Hepatocyte (in vitro differentiated cells): ENCODE results near the gene ANKRD13D. TPM values are rescaled to one million over a fixed set of nuclear protein-coding genes. Genes with fewer than 3 reads are reported as not detected.

Experiments used
- DNase-seq: peaks from one replicate; pipeline ENCODE4 v3.0.0-alpha.2; 2016; ENCODE audit warnings: low spot score
- H2AFZ ChIP-seq: fragments of 200-600 bp; sonication (generic); 2 replicates; pipeline ENCODE4 v1.6.0; 2016; ENCODE audit warnings: antibody characterized with exemption, mild to moderate bottlenecking
- H3K27ac ChIP-seq: fragments of 200-600 bp; sonication (generic); 2 replicates; pipeline ENCODE4 v1.5.1; 2016; ENCODE audit warnings: mild to moderate bottlenecking
- H3K27me3 ChIP-seq: fragments of 200-600 bp; sonication (generic); 2 replicates; pipeline ENCODE4 v1.6.1; 2016
- H3K36me3 ChIP-seq: fragments of 200-600 bp; sonication (generic); replicated peaks from 2 replicates; pipeline ENCODE4 v1.5.1; 2016; ENCODE audit warnings: low read depth; ENCODE audit not compliant: insufficient read depth
- H3K4me1 ChIP-seq: fragments of 200-600 bp; sonication (generic); 2 replicates; pipeline ENCODE4 v1.5.1; 2016; ENCODE audit warnings: mild to moderate bottlenecking, moderate library complexity; ENCODE audit not compliant: insufficient read depth
- H3K4me2 ChIP-seq: fragments of 200-600 bp; sonication (generic); 2 replicates; pipeline ENCODE4 v1.6.0; 2016
- H3K4me3 ChIP-seq: fragments of 200-600 bp; sonication (generic); 2 replicates; pipeline ENCODE4 v1.5.1; 2016; ENCODE audit warnings: mild to moderate bottlenecking
- H3K79me2 ChIP-seq: fragments of 200-600 bp; sonication (generic); 2 replicates; pipeline ENCODE4 v1.6.0; 2017; ENCODE audit warnings: mild to moderate bottlenecking
- H3K9me2 ChIP-seq: fragments of 200-600 bp; sonication (generic); replicated peaks from 2 replicates; pipeline ENCODE4 v1.6.0; 2017; ENCODE audit warnings: mild to moderate bottlenecking; ENCODE audit not compliant: insufficient read depth
- H3K9me3 ChIP-seq: fragments of 200-600 bp; sonication (generic); 2 replicates; pipeline ENCODE4 v1.5.1; 2016; ENCODE audit warnings: low read depth, mild to moderate bottlenecking
- H4K20me1 ChIP-seq: fragments of 200-600 bp; sonication (generic); 2 replicates; pipeline ENCODE4 v1.6.0; 2016; ENCODE audit warnings: mild to moderate bottlenecking; ENCODE audit not compliant: insufficient read depth, poor library complexity, severe bottlenecking
- CTCF ChIP-seq: fragments of 200-600 bp; sonication (generic); IDR thresholded peaks from 2 replicates; pipeline ENCODE4 v1.5.1; 2016; ENCODE audit warnings: antibody characterized with exemption, mild to moderate bottlenecking; ENCODE audit not compliant: poor library complexity
- EZH2 ChIP-seq: fragments of 200-600 bp; sonication (generic); IDR thresholded peaks from 2 replicates; pipeline ENCODE4 v1.6.1; 2016; ENCODE audit warnings: antibody characterized with exemption, mild to moderate bottlenecking, borderline replicate concordance
- EZH2phosphoT487 ChIP-seq: fragments of 200-600 bp; sonication (generic); IDR thresholded peaks from one replicate; pipeline ENCODE4 v1.6.1; 2018; ENCODE audit warnings: antibody characterized with exemption, mild to moderate bottlenecking, low read depth, moderate library complexity; ENCODE audit not compliant: unreplicated experiment, severe bottlenecking
- WGBS: methylation state at CpG from one replicate; pipeline ENCODE4 v1.1.6; 2016; ENCODE audit warnings: low lambda C conversion rate; ENCODE audit errors: missing lambda C conversion rate; 5-methylcytosine and 5-hydroxymethylcytosine counted together
- polyA plus RNA-seq: library from polyadenylated mRNA; unstranded; fragments of >200 nt; fragmentation: Nextera tagmentation; extraction: Ambion mirVana; gene quantifications from 2 replicates; pipeline ENCODE4 v1.2.1, GENCODE V29; 2016
- total RNA-seq: library from RNA; depleted of rRNA; stranded (reverse); fragments of >200 nt; gene quantifications from 2 replicates; pipeline ENCODE4 v1.2.3, GENCODE V29; 2014

ANKRD13D gene
- total and polyA plus RNA-seq, 2 experiments from 2014 or later = 25.3 to 49.5 TPM

- Histone ChIP-seq H4K20me1 (peaks cover 3% of the 10 kb centered on the region), H3K27me3 (no peaks in the 10 kb centered on the region), H2AFZ (no peak overlapping the region), H3K36me3 (no peaks in the 10 kb centered on the region), H3K27ac (no peak overlapping the region), H3K4me2 (no peak overlapping the region), H3K4me3 (no peak overlapping the region), H3K4me1 (no peaks in the 10 kb centered on the region), H3K9me3 (no peaks in the 10 kb centered on the region), H3K79me2 (no peaks in the 10 kb centered on the region), H3K9me2 (no peaks in the 10 kb centered on the region)
- no peak for DNase-seq
- WGBS = 95% methylated on average over 15 of the region's 15 CpGs
- TF ChIP-seq CTCF = no peak
- TF ChIP-seq EZH2phosphoT487 = no peak
- no peak for TF ChIP-seq EZH2
Measured at GRCh38 chr11:67254798-67255197, 34.3 kb upstream of the ANKRD13D start.

GRCh38 chr11:67255353-67255752, 33.8 kb upstream of the ANKRD13D start:
- H4K20me1 ChIP-seq = peaks cover 3% of the 10 kb centered on the region
- H3K9me3 ChIP-seq = no peaks in the 10 kb centered on the region
- H3K27ac ChIP-seq = no peak overlapping the region
- H3K79me2 ChIP-seq = no peaks in the 10 kb centered on the region
- H3K4me2 ChIP-seq = no peak overlapping the region
- H3K9me2 ChIP-seq = no peaks in the 10 kb centered on the region
- no peaks in the 10 kb centered on the region for H3K36me3 ChIP-seq
- DNase-seq = no peak
- H3K4me3 ChIP-seq = no peak overlapping the region
- WGBS = 96% methylated on average over 10 of the region's 10 CpGs
- H3K4me1 ChIP-seq = no peaks in the 10 kb centered on the region
- H3K27me3 ChIP-seq = no peaks in the 10 kb centered on the region
- TF ChIP-seq CTCF (no peak), EZH2phosphoT487 (no peak), EZH2 (no peak)
- no peak overlapping the region for H2AFZ ChIP-seq

- no peak overlapping the region for H3K27ac ChIP-seq
- no peaks in the 10 kb centered on the region for H3K27me3 ChIP-seq
- no peaks in the 10 kb centered on the region for H3K36me3 ChIP-seq
- H3K4me2 ChIP-seq = no peak overlapping the region
- TF ChIP-seq CTCF = no peak
- TF ChIP-seq EZH2phosphoT487 = no peak
- TF ChIP-seq EZH2 = no peak
- DNase-seq = no peak
- peaks cover under 1% of the 10 kb centered on the region for H3K4me1 ChIP-seq
- no peaks in the 10 kb centered on the region for H3K9me3 ChIP-seq
- H3K79me2 ChIP-seq = no peaks in the 10 kb centered on the region
- no peak overlapping the region for H2AFZ ChIP-seq
- H4K20me1 ChIP-seq = peaks cover 3% of the 10 kb centered on the region
- H3K4me3 ChIP-seq = no peak overlapping the region
- 95% methylated on average over 8 of the region's 8 CpGs for WGBS
- H3K9me2 ChIP-seq = no peaks in the 10 kb centered on the region
Measured at GRCh38 chr11:67255864-67256263, 33.2 kb upstream of the ANKRD13D start.
